Urinary bladder (tissue), 4 donors: Measurements from ENCODE around the gene JARID2. TPM values are rescaled to one million over a fixed set of nuclear protein-coding genes. Genes with fewer than 3 reads are reported as not detected.

Experiments
- DNase-seq: peaks from one replicate; pipeline ENCODE4 v3.0.0-alpha.2; 2015; ENCODE audit errors: extremely low spot score
- H3K27ac ChIP-seq: one replicate; pipeline ENCODE4 v1.5.1; 2013; ENCODE audit warnings: low read depth, mild to moderate bottlenecking, moderate library complexity
- H3K36me3 ChIP-seq: one replicate; pipeline ENCODE4 v1.6.1; 2013; ENCODE audit warnings: mild to moderate bottlenecking, moderate library complexity; ENCODE audit not compliant: insufficient read depth
- H3K4me1 ChIP-seq: one replicate; pipeline ENCODE4 v1.6.1; 2013; ENCODE audit warnings: mild to moderate bottlenecking, moderate library complexity; ENCODE audit not compliant: insufficient read depth
- H3K4me3 ChIP-seq: one replicate; pipeline ENCODE4 v1.5.1; 2013; ENCODE audit warnings: low read depth, low read length
- WGBS: extraction: QIAGEN DNeasy Blood & Tissue Kit; methylation state at CpG from one replicate; pipeline ENCODE4 v1.1.7; 2013; 5-methylcytosine and 5-hydroxymethylcytosine counted together
- polyA plus RNA-seq: library from polyadenylated mRNA; stranded (reverse); fragments of 200-250 nt; gene quantifications from one replicate; pipeline ENCODE4 v1.2.3, GENCODE V29; 2013
- total RNA-seq: library from RNA; depleted of rRNA; stranded (reverse); fragments of >200 nt; gene quantifications from one replicate; pipeline ENCODE4 v1.2.3, GENCODE V29; 2014
- donor health status: healthy with polysubstance abuse.
- donor health status: healthy.

Gene JARID2
- total and polyA plus RNA-seq, 2 donors = 5.5 to 11.9 TPM

GRCh38 chr6:15481390-15482291 is 235.8 kb downstream of the JARID2 start:
- no peak overlapping the region for H3K4me3 ChIP-seq
- no peak for DNase-seq

GRCh38 chr6:15483060-15483459 is 237.2 kb downstream of the JARID2 start:
- Histone ChIP-seq H3K36me3 (no peaks in the 10 kb centered on the region), H3K4me3 (no peak overlapping the region), H3K4me1 (no peaks in the 10 kb centered on the region), H3K27ac (no peak overlapping the region)
- DNase-seq = no peak
- WGBS = 95% methylated on average over 1 of the region's 1 CpG

More at GRCh38 chr6:15481390-15482291, 235.8 kb downstream of the JARID2 start:
- no peaks in the 10 kb centered on the region for H3K36me3 ChIP-seq
- 82% methylated on average over 10 of the region's 10 CpGs for WGBS
- no peaks in the 10 kb centered on the region for H3K4me1 ChIP-seq
- H3K27ac ChIP-seq = no peak overlapping the region

GRCh38 chr6:15484140-15484539 is 238.3 kb downstream of the JARID2 start:
- no peak for DNase-seq
- no peak overlapping the region for H3K27ac ChIP-seq
- H3K4me3 ChIP-seq = no peak overlapping the region
- no peaks in the 10 kb centered on the region for H3K36me3 ChIP-seq
- H3K4me1 ChIP-seq = no peaks in the 10 kb centered on the region
- WGBS = 93% methylated on average over 3 of the region's 3 CpGs

- no peak overlapping the region for H3K27ac ChIP-seq
- H3K4me3 ChIP-seq = no peak overlapping the region
- 96% methylated on average over 4 of the region's 4 CpGs for WGBS
- no peaks in the 10 kb centered on the region for H3K36me3 ChIP-seq
- no peaks in the 10 kb centered on the region for H3K4me1 ChIP-seq
- no peak for DNase-seq
Observed at GRCh38 chr6:15484821-15485220, 239.0 kb downstream of the JARID2 start.

- H3K27ac ChIP-seq = no peak overlapping the region
- H3K4me1 ChIP-seq = no peaks in the 10 kb centered on the region
- H3K36me3 ChIP-seq = no peaks in the 10 kb centered on the region
- 78% methylated on average over 2 of the region's 2 CpGs for WGBS
- DNase-seq = no peak
- H3K4me3 ChIP-seq = no peak overlapping the region
Observed at GRCh38 chr6:15485936-15486335, 240.1 kb downstream of the JARID2 start.

- no peaks in the 10 kb centered on the region for H3K4me1 ChIP-seq
- H3K36me3 ChIP-seq = no peaks in the 10 kb centered on the region
- H3K27ac ChIP-seq = no peak overlapping the region
- no peak for DNase-seq
- 97% methylated on average over 13 of the region's 13 CpGs for WGBS
- no peak overlapping the region for H3K4me3 ChIP-seq
Observed at GRCh38 chr6:15487262-15487661, 241.4 kb downstream of the JARID2 start.

- Histone ChIP-seq H3K4me1 (no peaks in the 10 kb centered on the region), H3K27ac (no peak overlapping the region), H3K36me3 (no peaks in the 10 kb centered on the region), H3K4me3 (no peak overlapping the region)
- 88% methylated on average over 14 of the region's 14 CpGs for WGBS
- DNase-seq = no peak
Observed at GRCh38 chr6:15489261-15489962, 243.5 kb downstream of the JARID2 start.

GRCh38 chr6:15490242-15491100 is 244.6 kb downstream of the JARID2 start:
- no peak for DNase-seq
- no peaks in the 10 kb centered on the region for H3K4me1 ChIP-seq
- H3K27ac ChIP-seq = no peak overlapping the region
- WGBS = 91% methylated on average over 11 of the region's 11 CpGs
- no peak overlapping the region for H3K4me3 ChIP-seq
- H3K36me3 ChIP-seq = no peaks in the 10 kb centered on the region

GRCh38 chr6:15491255-15491985 is 245.6 kb downstream of the JARID2 start:
- no peak for DNase-seq
- Histone ChIP-seq H3K36me3 (no peaks in the 10 kb centered on the region), H3K27ac (no peak overlapping the region), H3K4me3 (no peak overlapping the region), H3K4me1 (no peaks in the 10 kb centered on the region)
- WGBS = 19% methylated on average over 9 of the region's 9 CpGs

- Histone ChIP-seq H3K36me3 (no peaks in the 10 kb centered on the region), H3K27ac (no peak overlapping the region), H3K4me3 (no peak overlapping the region), H3K4me1 (no peaks in the 10 kb centered on the region)
- no peak for DNase-seq
- 86% methylated on average over 5 of the region's 5 CpGs for WGBS
Observed at GRCh38 chr6:15491986-15492269, 246.1 kb downstream of the JARID2 start.

GRCh38 chr6:15493437-15494168 is 247.7 kb downstream of the JARID2 start:
- Histone ChIP-seq H3K27ac (no peak overlapping the region), H3K4me1 (no peaks in the 10 kb centered on the region), H3K36me3 (no peaks in the 10 kb centered on the region), H3K4me3 (no peak overlapping the region)
- DNase-seq = no peak
- 85% methylated on average over 9 of the region's 9 CpGs for WGBS

- Histone ChIP-seq H3K27ac (no peak overlapping the region), H3K4me3 (no peak overlapping the region), H3K36me3 (no peaks in the 10 kb centered on the region), H3K4me1 (no peaks in the 10 kb centered on the region)
- DNase-seq = no peak
- WGBS = 70% methylated on average over 10 of the region's 10 CpGs
Observed at GRCh38 chr6:15495375-15495901, 249.6 kb downstream of the JARID2 start.
